CD14-positive monocyte (primary cell): ENCODE results near the gene KLK3. TPM values are rescaled to one million over a fixed set of nuclear protein-coding genes. Genes with fewer than 3 reads are reported as not detected.

Experiments used
- DNase-seq, 3 donors: peaks; one replicate each; pipeline ENCODE4 v3.0.0-alpha.2; 2011 to 2022
- H2AFZ ChIP-seq: 2 replicates; pipeline ENCODE4 v1.6.0; 2012; ENCODE audit warnings: mild to moderate bottlenecking, low read depth, low read length, inconsistent platforms; ENCODE audit not compliant: insufficient read depth, poor library complexity, severe bottlenecking
- H3K27ac ChIP-seq, 2 donors: 1 replicate in 1 of 2; 2 replicates in 1 of 2; pipeline ENCODE4 v1.5.1; 2012 to 2013; ENCODE audit warnings: low read length in 2 of 2, control low read depth in 1 of 2, inconsistent platforms in 1 of 2, low read depth in 1 of 2, mild to moderate bottlenecking in 1 of 2
- H3K27me3 ChIP-seq, 2 donors: one replicate each; pipeline versions ENCODE4 v1.6.0 to v1.6.1; 2011 to 2013; ENCODE audit warnings: low read length in 2 of 2; ENCODE audit not compliant: control insufficient read depth in 2 of 2, insufficient read depth in 2 of 2
- H3K36me3 ChIP-seq, 2 donors: replicated peaks in 1 of 2; 1 replicate in 1 of 2; 2 replicates in 1 of 2; pipeline versions ENCODE4 v1.5.1 to v1.6.1; 2012 to 2013; ENCODE audit warnings: low read length in 2 of 2, control low read depth in 1 of 2, inconsistent platforms in 1 of 2, mild to moderate bottlenecking in 1 of 2; ENCODE audit not compliant: insufficient read depth in 2 of 2, control insufficient read depth in 1 of 2
- H3K4me1 ChIP-seq, 2 donors: 1 replicate in 1 of 2; 2 replicates in 1 of 2; pipeline versions ENCODE4 v1.5.1 to v1.6.1; 2012 to 2013; ENCODE audit warnings: low read length in 2 of 2, control low read depth in 1 of 2, inconsistent platforms in 1 of 2, mild to moderate bottlenecking in 1 of 2, moderate library complexity in 1 of 2; ENCODE audit not compliant: insufficient read depth in 2 of 2, control insufficient read depth in 1 of 2
- H3K4me2 ChIP-seq: replicated peaks from 2 replicates; pipeline ENCODE3; 2012; ENCODE audit warnings: low read length, moderate library complexity, mild to moderate bottlenecking; ENCODE audit not compliant: poor library complexity, severe bottlenecking; ENCODE audit errors: extremely low read depth
- H3K4me3 ChIP-seq, 3 experiments: fragments of 200-600 bp in 1 of 3; sonication (generic) in 1 of 3; replicated peaks in 1 of 3; 1 replicate in 2 of 3; 2 replicates in 1 of 3; pipeline ENCODE4 v1.5.1; 2011 to 2013; ENCODE audit warnings: low read length in 3 of 3, mild to moderate bottlenecking in 3 of 3, control low read depth in 2 of 3, low read depth in 2 of 3, inconsistent platforms in 1 of 3, moderate library complexity in 1 of 3
- H3K79me2 ChIP-seq: 2 replicates; pipeline ENCODE4 v1.6.0; 2012; ENCODE audit warnings: mild to moderate bottlenecking, control low read depth, inconsistent platforms, low read length, moderate library complexity; ENCODE audit not compliant: insufficient read depth
- H3K9ac ChIP-seq: 2 replicates; pipeline ENCODE4 v1.6.0; 2017; ENCODE audit warnings: low read length, mild to moderate bottlenecking; ENCODE audit not compliant: insufficient read depth, poor library complexity, severe bottlenecking
- H3K9me3 ChIP-seq, 2 donors: replicated peaks in 1 of 2; 1 replicate in 1 of 2; 2 replicates in 1 of 2; pipeline versions ENCODE4 v1.5.1 to v1.6.1; 2012 to 2013; ENCODE audit warnings: low read length in 2 of 2, control low read depth in 1 of 2; ENCODE audit not compliant: control insufficient read depth in 1 of 2, insufficient read depth in 1 of 2
- H4K20me1 ChIP-seq: 2 replicates; pipeline ENCODE4 v1.6.0; 2012; ENCODE audit warnings: mild to moderate bottlenecking, low read length, control low read depth, moderate library complexity; ENCODE audit not compliant: insufficient read depth
- H3K27ac Mint-ChIP-seq, 7 donors: one replicate each; pipeline ENCODE4 v1.8.0; 2020; ENCODE audit warnings: mild to moderate bottlenecking in 7 of 7, mixed read lengths in 7 of 7, moderate library complexity in 6 of 7, inconsistent platforms in 2 of 7
- H3K27me3 Mint-ChIP-seq, 3 donors: one replicate each; pipeline ENCODE4 v1.8.0; 2021 to 2022; ENCODE audit warnings: low read depth in 3 of 3, mild to moderate bottlenecking in 3 of 3, mixed read lengths in 3 of 3, moderate library complexity in 3 of 3, inconsistent platforms in 1 of 3
- H3K36me3 Mint-ChIP-seq, 2 donors: one replicate each; pipeline ENCODE4 v1.8.0; 2020; ENCODE audit warnings: mixed read lengths in 2 of 2, inconsistent platforms in 1 of 2, mild to moderate bottlenecking in 1 of 2
- H3K4me1 Mint-ChIP-seq: one replicate; pipeline ENCODE4 v1.8.0; 2020; ENCODE audit warnings: mild to moderate bottlenecking, mixed read lengths
- H3K4me3 Mint-ChIP-seq, 2 donors: one replicate each; pipeline ENCODE4 v1.8.0; 2020; ENCODE audit warnings: mild to moderate bottlenecking in 2 of 2, mixed read lengths in 2 of 2, moderate library complexity in 1 of 2
- H3K9me3 Mint-ChIP-seq, 7 donors: one replicate each; pipeline ENCODE4 v1.8.0; 2020 to 2022; ENCODE audit warnings: mixed read lengths in 7 of 7, mild to moderate bottlenecking in 6 of 7, moderate library complexity in 6 of 7, inconsistent platforms in 2 of 7
- WGBS: methylation state at CpG from one replicate; pipeline ENCODE4 v1.1.5; 2013; ENCODE audit warnings: missing lambda C conversion rate; ENCODE audit not compliant: insufficient coverage; 5-methylcytosine and 5-hydroxymethylcytosine counted together
- intact Hi-C, 2 donors: fragments of 100-400 bp; cut with micrococcal nuclease; formaldehyde crosslinking; loops; one replicate each; pipeline versions ENCODE4 v1.15.0 to v1.15.1; 2023
- polyA plus RNA-seq, 3 donors: library from polyadenylated mRNA; depleted of rRNA in 1 of 3; unstranded in 2 of 3; stranded (reverse) in 1 of 3; fragments of 300-500 nt in 2 of 3; fragments of >200 nt in 1 of 3; fragmentation: Illumina TruSeq in 2 of 3; gene quantifications; 1 replicate in 2 of 3; 2 replicates in 1 of 3; pipeline ENCODE4 v1.2.3, GENCODE V29; 2012 to 2021
- TF ChIP-seq, protein P1 (sequence below): fragments of 200-600 bp; IDR thresholded peaks from one replicate; pipeline ENCODE4 v1.8.0; 2022; ENCODE audit warnings: antibody characterized with exemption, mild to moderate bottlenecking

Gene KLK3
- polyA plus RNA-seq, 3 donors = not detected

DNA sequence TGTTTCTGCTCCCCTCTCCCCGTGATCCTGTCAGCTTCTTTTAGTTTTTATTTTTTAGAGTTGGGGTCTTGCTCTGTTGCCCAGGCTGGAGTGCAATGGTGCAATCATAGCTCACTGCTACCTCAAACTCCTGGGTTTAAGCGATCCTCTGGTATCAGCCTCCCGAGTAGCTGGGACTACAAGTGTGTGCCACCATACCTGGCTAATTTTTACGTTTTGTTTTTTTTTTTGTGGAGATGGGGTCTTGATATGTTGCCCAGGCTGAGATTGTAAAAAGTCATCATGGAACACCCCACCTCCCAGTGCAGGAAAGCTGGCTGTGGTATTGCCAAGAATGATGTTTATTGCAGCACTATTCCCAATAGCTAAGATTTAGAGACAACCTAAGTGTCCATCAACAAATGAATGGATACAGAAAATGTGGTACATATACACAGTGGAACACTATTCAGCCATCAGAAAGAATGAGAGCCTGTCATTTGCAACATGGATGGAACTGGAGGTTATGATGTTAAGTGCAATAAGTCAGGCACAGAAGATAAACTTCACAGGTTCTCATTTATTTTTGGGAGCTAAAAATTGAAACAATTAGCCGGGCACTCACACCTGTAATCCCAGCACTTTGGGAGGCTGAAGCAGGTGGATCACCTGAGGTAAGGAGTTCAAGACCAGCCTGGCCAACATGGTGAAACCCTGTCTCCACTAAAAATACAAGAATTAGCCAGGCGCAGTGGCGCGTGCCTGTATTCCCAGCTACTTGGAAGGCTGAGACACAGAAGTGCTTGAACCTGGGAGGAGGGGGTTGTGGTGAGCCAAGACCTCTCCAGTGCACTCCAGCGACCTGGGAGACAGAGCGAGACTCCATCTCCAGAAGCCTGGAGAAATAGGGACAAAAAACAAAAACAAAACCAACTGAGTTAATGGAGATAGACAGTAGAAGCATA lies 14.7 kb upstream of the KLK3 start:
- Histone ChIP-seq H3K27ac (no peak overlapping the region), H3K79me2 (no peaks in the 10 kb centered on the region), H3K4me1 (peaks cover 8 to 11% of the 10 kb centered on the region in 2 donors), H3K36me3 (no peaks in the 10 kb centered on the region), H3K9ac (no peak overlapping the region), H4K20me1 (no peaks in the 10 kb centered on the region), H3K27me3 (peaks cover 7 to 27% of the 10 kb centered on the region in 2 donors), H2AFZ (no peak overlapping the region), H3K9me3 (no peaks in the 10 kb centered on the region), H3K4me2 (no peak overlapping the region), H3K4me3 (no peak overlapping the region)
- TF ChIP-seq, protein P1, sequence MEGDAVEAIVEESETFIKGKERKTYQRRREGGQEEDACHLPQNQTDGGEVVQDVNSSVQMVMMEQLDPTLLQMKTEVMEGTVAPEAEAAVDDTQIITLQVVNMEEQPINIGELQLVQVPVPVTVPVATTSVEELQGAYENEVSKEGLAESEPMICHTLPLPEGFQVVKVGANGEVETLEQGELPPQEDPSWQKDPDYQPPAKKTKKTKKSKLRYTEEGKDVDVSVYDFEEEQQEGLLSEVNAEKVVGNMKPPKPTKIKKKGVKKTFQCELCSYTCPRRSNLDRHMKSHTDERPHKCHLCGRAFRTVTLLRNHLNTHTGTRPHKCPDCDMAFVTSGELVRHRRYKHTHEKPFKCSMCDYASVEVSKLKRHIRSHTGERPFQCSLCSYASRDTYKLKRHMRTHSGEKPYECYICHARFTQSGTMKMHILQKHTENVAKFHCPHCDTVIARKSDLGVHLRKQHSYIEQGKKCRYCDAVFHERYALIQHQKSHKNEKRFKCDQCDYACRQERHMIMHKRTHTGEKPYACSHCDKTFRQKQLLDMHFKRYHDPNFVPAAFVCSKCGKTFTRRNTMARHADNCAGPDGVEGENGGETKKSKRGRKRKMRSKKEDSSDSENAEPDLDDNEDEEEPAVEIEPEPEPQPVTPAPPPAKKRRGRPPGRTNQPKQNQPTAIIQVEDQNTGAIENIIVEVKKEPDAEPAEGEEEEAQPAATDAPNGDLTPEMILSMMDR = no peak
- peaks cover 0 to 2% of the 10 kb centered on the region in 2 donors for H3K36me3 Mint-ChIP-seq
- no peak overlapping the region for H3K4me3 Mint-ChIP-seq
- intact Hi-C loops = no loop called here
- no peak for DNase-seq
- peaks cover 13% of the 10 kb centered on the region for H3K4me1 Mint-ChIP-seq
- peaks cover 4 to 18% (median 7%) of the 10 kb centered on the region in 7 donors for H3K9me3 Mint-ChIP-seq
- WGBS = 84% methylated on average over 4 of the region's 10 CpGs
- H3K27ac Mint-ChIP-seq = peak overlapping the region in 1 of 7 donors; percentile 25
- peaks cover 32 to 53% (median 39%) of the 10 kb centered on the region in 3 donors for H3K27me3 Mint-ChIP-seq

DNA sequence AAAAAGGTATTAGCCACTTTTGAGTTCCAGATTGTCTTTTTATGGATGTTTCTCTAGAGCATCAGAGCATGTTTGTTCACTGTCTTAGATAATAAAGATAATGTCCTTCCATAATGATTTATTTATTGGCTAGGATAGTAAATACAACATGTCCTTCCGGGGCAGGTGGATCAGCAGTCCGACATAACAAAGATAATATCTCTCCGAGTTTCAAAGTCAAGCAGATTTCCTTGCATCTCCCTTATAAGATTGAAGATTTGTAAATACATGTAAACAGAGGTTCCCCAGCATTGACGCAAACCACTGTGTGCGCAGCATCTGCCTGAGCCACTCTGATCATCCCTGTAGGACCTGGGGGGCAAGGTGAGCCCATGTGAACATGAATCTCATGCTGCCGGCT lies 12.6 kb upstream of the KLK3 start:
- peaks cover 4 to 12% (median 6%) of the 10 kb centered on the region in 7 donors for H3K9me3 Mint-ChIP-seq
- no peak overlapping the region for H3K4me3 ChIP-seq
- H3K36me3 ChIP-seq = no peaks in the 10 kb centered on the region
- no peak overlapping the region for H3K4me2 ChIP-seq
- no peaks in the 10 kb centered on the region for H4K20me1 ChIP-seq
- no peaks in the 10 kb centered on the region for H3K9me3 ChIP-seq
- no peak for DNase-seq
- no peaks in the 10 kb centered on the region for H3K36me3 Mint-ChIP-seq
- TF ChIP-seq, protein P1 = no peak
- H3K27ac Mint-ChIP-seq = no peak overlapping the region
- H3K4me1 ChIP-seq = no peaks in the 10 kb centered on the region
- WGBS = 85% methylated on average over 2 of the region's 6 CpGs
- H3K9ac ChIP-seq = no peak overlapping the region
- intact Hi-C loops = no loop called here
- peaks cover 0 to 7% of the 10 kb centered on the region in 2 donors for H3K27me3 ChIP-seq
- peaks cover 20 to 42% (median 24%) of the 10 kb centered on the region in 3 donors for H3K27me3 Mint-ChIP-seq
- no peak overlapping the region for H3K27ac ChIP-seq
- H2AFZ ChIP-seq = no peak overlapping the region
- H3K4me1 Mint-ChIP-seq = no peaks in the 10 kb centered on the region
- no peak overlapping the region for H3K4me3 Mint-ChIP-seq
- no peaks in the 10 kb centered on the region for H3K79me2 ChIP-seq
